Measurements from ENCODE around the gene SLC24A3.
A peak's percentile ranks its signal among the peaks of the same experiment; 100 is the strongest.
"Not testable (repeated sequence)": the region's sequence is repeated elsewhere in the genome, so short reads cannot be mapped to it uniquely, and the experiment has no call there.

SLC24A3 gene

DNA sequence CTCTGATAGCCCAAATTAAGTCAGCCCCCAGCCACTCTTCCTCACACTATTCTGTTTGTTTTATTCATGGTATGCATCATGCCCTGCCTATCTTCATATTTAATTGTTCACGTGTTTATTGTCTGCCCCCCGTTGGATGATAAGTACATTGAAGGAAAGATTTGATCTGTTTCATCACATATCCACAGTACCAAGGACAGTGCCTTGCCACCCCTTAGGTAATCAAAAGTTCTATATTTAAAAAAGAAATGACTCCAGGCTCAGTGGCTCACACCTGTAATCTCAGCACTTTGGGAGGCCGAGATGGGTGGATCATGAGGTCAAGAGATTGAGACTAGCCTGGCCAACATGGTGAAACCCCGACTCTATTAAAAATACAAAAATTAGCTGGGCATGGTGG is 535.5 kb downstream of the SLC24A3 start:
- TF ChIP-seq, protein P1, sequence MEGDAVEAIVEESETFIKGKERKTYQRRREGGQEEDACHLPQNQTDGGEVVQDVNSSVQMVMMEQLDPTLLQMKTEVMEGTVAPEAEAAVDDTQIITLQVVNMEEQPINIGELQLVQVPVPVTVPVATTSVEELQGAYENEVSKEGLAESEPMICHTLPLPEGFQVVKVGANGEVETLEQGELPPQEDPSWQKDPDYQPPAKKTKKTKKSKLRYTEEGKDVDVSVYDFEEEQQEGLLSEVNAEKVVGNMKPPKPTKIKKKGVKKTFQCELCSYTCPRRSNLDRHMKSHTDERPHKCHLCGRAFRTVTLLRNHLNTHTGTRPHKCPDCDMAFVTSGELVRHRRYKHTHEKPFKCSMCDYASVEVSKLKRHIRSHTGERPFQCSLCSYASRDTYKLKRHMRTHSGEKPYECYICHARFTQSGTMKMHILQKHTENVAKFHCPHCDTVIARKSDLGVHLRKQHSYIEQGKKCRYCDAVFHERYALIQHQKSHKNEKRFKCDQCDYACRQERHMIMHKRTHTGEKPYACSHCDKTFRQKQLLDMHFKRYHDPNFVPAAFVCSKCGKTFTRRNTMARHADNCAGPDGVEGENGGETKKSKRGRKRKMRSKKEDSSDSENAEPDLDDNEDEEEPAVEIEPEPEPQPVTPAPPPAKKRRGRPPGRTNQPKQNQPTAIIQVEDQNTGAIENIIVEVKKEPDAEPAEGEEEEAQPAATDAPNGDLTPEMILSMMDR (IDR thresholded peaks at IDR 0.05; ENCODE audit: low read depth, low read length), result no peak
- in situ Hi-C loops (cut with HindIII; ENCODE audit: low sequenced_read_pairs), result no loop called here
- DNase-seq (ENCODE audit: low read depth, low spot score), result no peak
- H3K4me3 ChIP-seq (ENCODE audit: low read depth, low read length), result no peak overlapping the region

DNA sequence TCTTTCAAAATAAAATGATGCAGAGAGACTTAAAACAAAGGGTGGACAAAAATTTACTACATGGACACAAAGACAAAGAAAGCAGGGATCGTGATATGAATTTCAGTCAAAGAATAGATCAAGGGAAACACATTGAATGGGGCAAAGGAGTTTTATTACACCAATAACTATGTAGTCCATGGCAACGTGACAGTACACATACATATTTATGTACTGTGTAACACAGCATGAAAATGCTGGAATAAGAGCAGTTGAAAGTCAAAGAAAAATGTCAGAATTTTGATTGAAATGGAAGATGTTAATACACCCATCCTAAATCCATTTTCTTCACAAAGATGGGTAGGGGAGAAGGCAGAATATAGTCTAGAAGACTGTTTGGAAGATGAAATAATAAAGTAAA is 536.2 kb downstream of the SLC24A3 start:
- TF ChIP-seq, protein P1 (IDR thresholded peaks at IDR 0.05; ENCODE audit: low read depth, low read length), result no peak
- in situ Hi-C loops (cut with HindIII; ENCODE audit: low sequenced_read_pairs), result no loop called here
- H3K4me3 ChIP-seq (ENCODE audit: low read depth, low read length), result no peak overlapping the region
- DNase-seq (ENCODE audit: low read depth, low spot score), result no peak

DNA sequence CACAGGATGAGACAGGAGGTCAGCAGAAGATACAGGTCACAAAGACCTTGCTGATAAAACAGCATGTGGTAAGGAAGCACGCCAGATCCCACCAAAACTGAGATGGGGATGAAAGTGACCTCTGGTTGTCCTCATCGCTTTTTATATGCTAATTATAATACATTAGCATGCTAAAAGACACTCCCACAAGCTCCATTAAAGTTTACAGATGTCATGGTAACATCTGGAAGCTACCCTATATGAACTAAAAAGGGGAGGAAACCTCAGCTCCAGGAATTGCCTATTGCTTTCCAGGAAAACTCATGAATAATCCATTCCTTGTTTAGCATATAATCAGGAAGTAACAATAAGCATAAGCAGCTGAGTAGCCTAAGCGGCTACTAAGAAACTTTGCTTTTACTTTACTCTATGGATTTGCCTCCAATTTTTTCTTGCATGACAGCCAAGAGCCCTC is 537.2 kb downstream of the SLC24A3 start:
- TF ChIP-seq, protein P1 (IDR thresholded peaks at IDR 0.05; ENCODE audit: low read depth, low read length), result no peak
- in situ Hi-C loops (cut with HindIII; ENCODE audit: low sequenced_read_pairs), result no loop called here
- no peak overlapping the region for H3K4me3 ChIP-seq (ENCODE audit: low read depth, low read length)
- DNase-seq (ENCODE audit: low read depth, low spot score), result no peak

DNA sequence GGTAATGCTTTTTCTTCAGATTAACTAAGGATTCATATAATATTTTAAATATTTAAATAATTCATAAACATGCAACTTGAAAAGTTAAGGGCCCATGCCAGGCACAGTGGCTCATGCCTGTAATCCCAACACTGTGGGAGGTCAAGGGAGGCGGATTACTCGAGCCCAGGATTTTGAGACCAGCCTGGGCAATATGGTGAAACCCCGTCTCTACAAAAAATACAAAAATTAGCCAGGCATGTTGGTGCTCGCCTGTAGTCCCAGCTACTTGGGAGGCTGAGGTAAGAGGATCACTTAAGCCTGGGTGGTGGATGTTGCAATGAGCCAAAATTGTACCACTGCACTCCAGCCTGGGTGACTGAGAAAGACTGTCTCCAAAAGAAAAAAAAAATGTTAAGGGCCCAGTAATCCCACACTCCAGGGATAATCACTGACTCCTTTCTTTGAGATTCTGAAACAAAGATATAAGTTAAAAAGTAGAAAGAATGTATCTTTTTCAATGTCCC is 537.7 kb downstream of the SLC24A3 start:
- DNase-seq (ENCODE audit: low read depth, low spot score), result no peak
- TF ChIP-seq, protein P1 (IDR thresholded peaks at IDR 0.05; ENCODE audit: low read depth, low read length), result no peak
- no peak overlapping the region for H3K4me3 ChIP-seq (ENCODE audit: low read depth, low read length)
- in situ Hi-C loops (cut with HindIII; ENCODE audit: low sequenced_read_pairs), result no loop called here

DNA sequence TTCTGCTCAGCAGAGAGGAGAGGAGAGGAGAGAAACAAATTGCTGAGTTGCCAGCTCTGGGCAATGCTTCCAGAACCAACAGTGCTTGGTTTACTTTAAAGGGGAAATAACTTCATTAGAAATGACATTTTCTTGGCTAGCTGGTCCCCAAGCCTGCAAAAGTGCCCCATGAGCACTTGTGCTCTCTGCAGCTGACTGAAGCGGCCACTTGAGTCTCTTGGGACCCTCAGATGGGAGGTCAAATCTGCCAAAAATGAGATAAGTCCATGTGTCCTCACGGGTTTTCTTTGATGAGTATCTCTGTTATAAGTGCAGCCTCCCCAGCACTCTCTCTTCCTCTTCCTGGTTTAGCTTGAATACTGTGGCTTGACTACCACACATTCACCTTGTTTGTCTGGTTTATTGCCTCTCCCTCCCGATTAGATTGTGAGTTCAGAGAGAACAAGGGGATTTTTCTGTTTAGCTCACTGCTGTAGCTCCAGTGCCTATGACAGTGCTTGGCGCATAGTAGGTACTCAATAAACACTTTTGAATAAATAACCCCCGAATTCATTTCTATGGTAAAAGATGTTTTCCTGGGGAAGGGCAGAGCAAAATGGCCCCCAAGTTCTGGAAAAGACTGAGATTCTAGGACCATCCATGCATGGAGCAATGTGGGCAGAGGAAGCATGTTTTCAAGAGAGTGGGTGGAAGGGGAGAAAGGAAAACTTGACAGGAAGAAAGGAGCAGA is 538.6 kb downstream of the SLC24A3 start:
- no peak for DNase-seq (ENCODE audit: low read depth, low spot score)
- H3K4me3 ChIP-seq (ENCODE audit: low read depth, low read length), result no peak overlapping the region
- in situ Hi-C loops (cut with HindIII; ENCODE audit: low sequenced_read_pairs), result no loop called here
- TF ChIP-seq, protein P1 (IDR thresholded peaks at IDR 0.05; ENCODE audit: low read depth, low read length), result no peak

DNA sequence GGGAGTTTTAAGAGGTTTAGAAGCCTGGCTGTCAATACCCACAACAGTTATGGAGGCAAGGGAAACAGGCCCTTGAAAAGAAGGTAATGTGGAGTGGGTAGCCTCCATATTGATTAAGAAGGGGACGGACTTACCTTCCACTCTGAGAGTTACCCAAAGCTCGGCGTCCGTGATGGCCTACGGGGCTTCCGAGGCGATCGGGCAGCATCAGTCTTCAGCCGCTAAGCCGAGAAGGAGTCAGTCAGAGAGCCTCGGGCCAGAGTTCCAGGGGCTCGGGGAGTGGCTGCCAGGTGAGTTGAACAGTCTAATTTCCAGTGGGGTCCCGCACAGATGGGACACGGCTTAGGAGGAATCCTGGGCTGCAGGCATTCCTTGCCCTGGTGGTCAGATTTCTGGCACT is 541.8 kb downstream of the SLC24A3 start:
- DNase-seq (ENCODE audit: low read depth, low spot score); in situ Hi-C loops (cut with HindIII; ENCODE audit: low sequenced_read_pairs); H3K4me3 ChIP-seq (ENCODE audit: low read depth, low read length): not testable (repeated sequence)

DNA sequence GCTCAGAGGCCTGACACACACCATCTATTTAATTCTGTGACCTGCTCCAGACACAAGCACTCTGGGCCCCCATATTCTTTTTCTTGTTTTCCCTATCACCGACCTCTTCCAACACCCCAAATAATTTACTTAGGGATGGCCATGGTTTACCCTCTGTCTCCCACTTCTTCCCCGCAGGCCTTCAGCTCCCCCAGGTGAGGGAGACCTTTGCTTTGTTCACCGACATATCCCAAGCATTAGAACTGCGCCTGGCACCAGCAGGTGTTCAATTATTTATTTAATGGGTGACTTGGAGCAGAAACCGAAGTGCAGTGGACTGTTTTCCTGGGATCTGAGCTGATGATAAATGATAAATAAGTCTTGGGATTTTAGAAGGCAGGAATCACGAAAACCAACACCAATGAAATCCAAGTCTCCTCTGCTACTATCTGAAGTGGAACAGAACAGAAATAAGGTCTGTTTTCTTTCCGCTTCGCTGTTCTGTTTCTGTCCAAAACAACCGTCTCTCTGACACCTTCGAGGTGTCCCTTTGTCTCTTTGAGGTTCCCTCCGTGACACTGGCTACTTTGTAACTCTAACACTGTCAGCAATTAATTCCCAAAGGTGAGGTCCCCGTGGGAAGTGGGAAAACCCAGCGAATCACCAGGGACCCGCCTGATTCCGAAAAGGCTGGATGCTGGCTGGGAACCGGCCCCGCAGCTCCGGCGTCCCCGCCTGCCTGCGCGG is 544.5 kb downstream of the SLC24A3 start:
- TF ChIP-seq, protein P1 (IDR thresholded peaks at IDR 0.05; ENCODE audit: low read depth, low read length), result no peak
- peak overlapping the region; percentile 86 for H3K4me3 ChIP-seq (ENCODE audit: low read depth, low read length)
- peak; percentile 12 for DNase-seq (ENCODE audit: low read depth, low spot score)
- in situ Hi-C loops (cut with HindIII; ENCODE audit: low sequenced_read_pairs), result no loop called here

Data from astrocyte of the spinal cord (primary cell).